Activated T-cell treated with anti-CD3 and anti-CD28 coated beads for 24 hours (primary cell): ENCODE data around the gene MAGI2.
"Not testable (repeated sequence)": the region's sequence is repeated elsewhere in the genome, so short reads cannot be mapped to it uniquely, and the experiment has no call there.

ENCODE experiments used
- DNase-seq: peaks from one replicate; pipeline ENCODE4 v3.0.0-alpha.2; 2020; ENCODE audit warnings: low read depth

Gene MAGI2

GRCh38 chr7:78024591-78024990 is 1428.9 kb downstream of the MAGI2 start:
- no peak for DNase-seq

GRCh38 chr7:78023191-78023590 is 1430.3 kb downstream of the MAGI2 start:
- DNase-seq = no peak

- DNase-seq = no peak
Measured at GRCh38 chr7:78022165-78022564, 1431.3 kb downstream of the MAGI2 start.

GRCh38 chr7:78020874-78021249 is 1432.6 kb downstream of the MAGI2 start:
- DNase-seq = no peak

GRCh38 chr7:78020136-78020873 is 1433.2 kb downstream of the MAGI2 start:
- DNase-seq = peak; percentile 11

GRCh38 chr7:78019447-78020135 is 1433.9 kb downstream of the MAGI2 start:
- peak; percentile 52 for DNase-seq

- DNase-seq = no peak
Measured at GRCh38 chr7:78018641-78019446, 1434.6 kb downstream of the MAGI2 start.

GRCh38 chr7:78017591-78018100 is 1435.8 kb downstream of the MAGI2 start:
- no peak for DNase-seq

GRCh38 chr7:78015574-78016260 is 1437.8 kb downstream of the MAGI2 start:
- no peak for DNase-seq

GRCh38 chr7:78014401-78014800 is 1439.1 kb downstream of the MAGI2 start:
- DNase-seq = no peak

GRCh38 chr7:78013386-78013785 is 1440.1 kb downstream of the MAGI2 start:
- no peak for DNase-seq

- DNase-seq = no peak
Measured at GRCh38 chr7:78011642-78012041, 1441.8 kb downstream of the MAGI2 start.

- DNase-seq = no peak
Measured at GRCh38 chr7:78007231-78007630, 1446.2 kb downstream of the MAGI2 start.

- DNase-seq = no peak
Measured at GRCh38 chr7:78006063-78006755, 1447.3 kb downstream of the MAGI2 start.

- no peak for DNase-seq
Measured at GRCh38 chr7:78002715-78003114, 1450.8 kb downstream of the MAGI2 start.

GRCh38 chr7:78002021-78002420 is 1451.4 kb downstream of the MAGI2 start:
- no peak for DNase-seq

GRCh38 chr7:77999168-77999567 is 1454.3 kb downstream of the MAGI2 start:
- not testable (repeated sequence) for DNase-seq

GRCh38 chr7:77995717-77996116 is 1457.8 kb downstream of the MAGI2 start:
- DNase-seq = no peak

- DNase-seq = no peak
Measured at GRCh38 chr7:77993838-77994237, 1459.6 kb downstream of the MAGI2 start.

GRCh38 chr7:77991656-77992055 is 1461.8 kb downstream of the MAGI2 start:
- no peak for DNase-seq

GRCh38 chr7:77989981-77990566 is 1463.4 kb downstream of the MAGI2 start:
- no peak for DNase-seq
